HCT116 (cell line): ENCODE measurements around the gene KCNC2.

Experiments used
- CTCF ChIP-seq, 3 experiments: fragments of 200-600 bp in 1 of 3; sonication (generic) in 1 of 3; IDR thresholded peaks in 2 of 3; conservative IDR thresholded peaks in 1 of 3; 2 replicates each; pipeline ENCODE4 v1.5.1; 2012 to 2017; ENCODE audit warnings: low read depth in 2 of 3, low read length in 2 of 3, antibody characterized with exemption in 1 of 3, borderline replicate concordance in 1 of 3, control low read depth in 1 of 3, mild to moderate bottlenecking in 1 of 3, mixed read lengths in 1 of 3, mixed run types in 1 of 3, moderate library complexity in 1 of 3; ENCODE audit not compliant: insufficient read depth in 1 of 3
- REST ChIP-seq: IDR thresholded peaks from 2 replicates; pipeline ENCODE4 v1.6.1; 2012; ENCODE audit warnings: low read depth

DNA sequence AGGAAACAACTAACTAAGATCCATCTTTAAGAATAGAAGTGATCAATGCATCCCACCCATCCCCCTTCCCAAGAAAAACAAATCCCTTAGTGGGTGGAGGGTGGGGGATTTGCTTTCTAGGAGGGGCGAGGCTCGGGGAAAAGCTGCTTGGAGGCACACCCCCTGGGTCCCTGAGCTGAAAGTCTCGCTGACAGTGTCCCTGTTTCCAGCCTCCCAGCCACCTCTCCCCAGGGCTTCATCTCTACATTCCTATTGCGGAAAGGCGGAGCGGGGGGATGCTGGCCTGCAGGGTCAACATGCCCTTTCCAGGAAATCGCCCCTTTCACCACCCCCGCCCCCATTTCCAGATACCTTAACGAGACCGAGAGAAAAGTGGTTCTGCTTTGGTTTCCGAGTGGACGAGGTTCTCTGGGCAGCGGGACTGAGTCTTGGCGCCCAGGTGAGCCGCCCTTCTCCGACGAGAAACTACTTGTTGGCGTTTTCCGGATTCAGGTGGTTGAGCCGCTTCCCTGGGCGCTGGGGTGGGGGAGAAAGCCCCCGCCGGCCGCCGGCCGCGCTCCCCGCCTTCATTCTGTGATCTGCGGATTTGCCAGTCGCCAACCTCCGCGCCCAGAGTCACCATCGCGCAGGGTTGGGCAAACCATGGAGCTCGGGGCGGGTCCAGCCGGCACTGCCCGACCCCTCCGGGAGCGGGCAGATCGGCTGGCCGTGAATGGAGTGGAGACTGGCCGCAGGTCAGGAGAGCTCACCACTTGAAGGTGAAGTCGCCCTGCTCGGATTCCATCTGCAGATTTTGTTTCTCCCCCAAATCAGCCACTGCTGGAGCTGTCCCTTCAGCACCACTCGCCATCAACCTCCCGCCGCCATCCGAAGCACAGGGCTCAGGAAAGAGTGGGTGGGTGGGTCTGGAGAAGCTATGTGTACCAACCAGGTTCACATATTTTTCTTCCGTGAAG, 505 bp downstream of the KCNC2 start:
- TF ChIP-seq REST = peak; percentile 43
- no peak for TF ChIP-seq CTCF (IDR thresholded peaks at IDR 0.05 in 2 of 3, conservative IDR thresholded peaks at IDR 0.05 in 1 of 3; ENCODE audit: borderline replicate concordance in 1 of 3, insufficient read depth in 1 of 3, low read depth in 2 of 3, low read length in 2 of 3)
